PFSK-1 (cell line): ENCODE measurements around the gene SND1.

Experiments used
- FOXP2 ChIP-seq: optimal IDR thresholded peaks from 2 replicates; pipeline ENCODE3; 2011; ENCODE audit warnings: borderline replicate concordance, control low read depth, inconsistent platforms; ENCODE audit not compliant: insufficient read depth; ENCODE audit errors: extremely low read length, extremely low read depth
- POLR2AphosphoS5 ChIP-seq: IDR thresholded peaks from 2 replicates; pipeline ENCODE4 v1.6.1; 2012; ENCODE audit warnings: low read depth, mild to moderate bottlenecking, control low read depth, low read length, moderate library complexity
- SIN3A ChIP-seq: IDR thresholded peaks from 2 replicates; pipeline ENCODE4 v1.6.1; 2012; ENCODE audit warnings: mild to moderate bottlenecking, low read length, moderate library complexity, borderline replicate concordance; ENCODE audit not compliant: insufficient read depth
- TAF1 ChIP-seq: IDR thresholded peaks from 2 replicates; pipeline ENCODE4 v1.6.1; 2012; ENCODE audit warnings: low read length, control low read depth, borderline replicate concordance; ENCODE audit not compliant: insufficient read depth
- TF ChIP-seq, protein P1 (sequence below), 2 experiments: IDR thresholded peaks; 2 replicates each; pipeline versions ENCODE4 v1.6.1 to v1.8.0; 2011 to 2012; ENCODE audit warnings: low read depth in 2 of 2, low read length in 2 of 2, control low read depth in 1 of 2, inconsistent platforms in 1 of 2, mild to moderate bottlenecking in 1 of 2, moderate library complexity in 1 of 2; ENCODE audit not compliant: insufficient read depth in 1 of 2

SND1 gene

GRCh38 chr7:127874951-127875608 is 223.1 kb downstream of the SND1 start:
- TF ChIP-seq TAF1 (no peak), POLR2AphosphoS5 (no peak), SIN3A (no peak), FOXP2 (no peak)
- TF ChIP-seq, protein P1, sequence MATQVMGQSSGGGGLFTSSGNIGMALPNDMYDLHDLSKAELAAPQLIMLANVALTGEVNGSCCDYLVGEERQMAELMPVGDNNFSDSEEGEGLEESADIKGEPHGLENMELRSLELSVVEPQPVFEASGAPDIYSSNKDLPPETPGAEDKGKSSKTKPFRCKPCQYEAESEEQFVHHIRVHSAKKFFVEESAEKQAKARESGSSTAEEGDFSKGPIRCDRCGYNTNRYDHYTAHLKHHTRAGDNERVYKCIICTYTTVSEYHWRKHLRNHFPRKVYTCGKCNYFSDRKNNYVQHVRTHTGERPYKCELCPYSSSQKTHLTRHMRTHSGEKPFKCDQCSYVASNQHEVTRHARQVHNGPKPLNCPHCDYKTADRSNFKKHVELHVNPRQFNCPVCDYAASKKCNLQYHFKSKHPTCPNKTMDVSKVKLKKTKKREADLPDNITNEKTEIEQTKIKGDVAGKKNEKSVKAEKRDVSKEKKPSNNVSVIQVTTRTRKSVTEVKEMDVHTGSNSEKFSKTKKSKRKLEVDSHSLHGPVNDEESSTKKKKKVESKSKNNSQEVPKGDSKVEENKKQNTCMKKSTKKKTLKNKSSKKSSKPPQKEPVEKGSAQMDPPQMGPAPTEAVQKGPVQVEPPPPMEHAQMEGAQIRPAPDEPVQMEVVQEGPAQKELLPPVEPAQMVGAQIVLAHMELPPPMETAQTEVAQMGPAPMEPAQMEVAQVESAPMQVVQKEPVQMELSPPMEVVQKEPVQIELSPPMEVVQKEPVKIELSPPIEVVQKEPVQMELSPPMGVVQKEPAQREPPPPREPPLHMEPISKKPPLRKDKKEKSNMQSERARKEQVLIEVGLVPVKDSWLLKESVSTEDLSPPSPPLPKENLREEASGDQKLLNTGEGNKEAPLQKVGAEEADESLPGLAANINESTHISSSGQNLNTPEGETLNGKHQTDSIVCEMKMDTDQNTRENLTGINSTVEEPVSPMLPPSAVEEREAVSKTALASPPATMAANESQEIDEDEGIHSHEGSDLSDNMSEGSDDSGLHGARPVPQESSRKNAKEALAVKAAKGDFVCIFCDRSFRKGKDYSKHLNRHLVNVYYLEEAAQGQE (IDR thresholded peaks at IDR 0.05; ENCODE audit: insufficient read depth in 1 of 2, low read depth in 2 of 2, low read length in 2 of 2): no peak

DNA sequence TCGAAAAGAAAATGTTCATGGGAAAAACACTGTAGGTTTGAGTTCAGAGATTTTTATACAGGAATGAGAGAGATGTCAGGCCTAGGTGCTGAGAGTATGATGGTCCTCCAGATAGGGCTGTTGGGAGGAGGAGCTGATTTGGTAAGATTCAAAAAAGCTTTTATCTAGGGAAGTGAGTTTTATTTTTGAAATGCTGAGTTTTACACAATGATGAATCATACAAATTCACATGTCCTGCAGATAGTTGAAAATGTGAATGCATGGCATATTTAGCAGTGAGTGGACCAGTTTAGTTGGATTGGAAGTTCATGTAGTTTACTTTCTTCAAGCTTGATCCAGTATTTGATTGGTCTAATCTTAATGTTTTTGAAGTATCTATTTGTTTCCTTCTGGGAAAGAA is 224.4 kb downstream of the SND1 start:
- no peak for TF ChIP-seq POLR2AphosphoS5
- TF ChIP-seq TAF1: no peak
- TF ChIP-seq SIN3A: no peak
- no peak for TF ChIP-seq FOXP2
- TF ChIP-seq, protein P1 (IDR thresholded peaks at IDR 0.05; ENCODE audit: insufficient read depth in 1 of 2, low read depth in 2 of 2, low read length in 2 of 2): no peak

GRCh38 chr7:127877951-127878350 is 226.0 kb downstream of the SND1 start:
- no peak for TF ChIP-seq TAF1
- TF ChIP-seq, protein P1 (IDR thresholded peaks at IDR 0.05; ENCODE audit: insufficient read depth in 1 of 2, low read depth in 2 of 2, low read length in 2 of 2): no peak
- TF ChIP-seq FOXP2: no peak
- no peak for TF ChIP-seq POLR2AphosphoS5
- no peak for TF ChIP-seq SIN3A

- no peak for TF ChIP-seq POLR2AphosphoS5
- TF ChIP-seq FOXP2: no peak
- TF ChIP-seq, protein P1 (IDR thresholded peaks at IDR 0.05; ENCODE audit: insufficient read depth in 1 of 2, low read depth in 2 of 2, low read length in 2 of 2): no peak
- TF ChIP-seq SIN3A: no peak
- TF ChIP-seq TAF1: no peak
Observed at GRCh38 chr7:127878791-127879190, 226.8 kb downstream of the SND1 start.

GRCh38 chr7:127879436-127879835 is 227.4 kb downstream of the SND1 start:
- TF ChIP-seq, protein P1 (IDR thresholded peaks at IDR 0.05; ENCODE audit: insufficient read depth in 1 of 2, low read depth in 2 of 2, low read length in 2 of 2): no peak
- TF ChIP-seq POLR2AphosphoS5 (no peak), SIN3A (no peak), TAF1 (no peak), FOXP2 (no peak)
